HPDE6-E6E7 (cell line): ENCODE results near the gene EIF4E3.

Experiments used
- DNase-seq: peaks from one replicate; pipeline ENCODE4 v3.0.0; 2011; ENCODE audit warnings: missing footprints; ENCODE audit errors: extremely low spot score

EIF4E3 gene

GRCh38 chr3:71647751-71648150 lies 77.5 kb downstream of the EIF4E3 start:
- DNase-seq, result no peak

- DNase-seq, result no peak
Observed at GRCh38 chr3:71646971-71647370, 78.2 kb downstream of the EIF4E3 start.

GRCh38 chr3:71645140-71645539 lies 80.1 kb downstream of the EIF4E3 start:
- DNase-seq, result no peak

GRCh38 chr3:71641674-71642073 lies 83.5 kb downstream of the EIF4E3 start:
- no peak for DNase-seq

- DNase-seq, result no peak
Observed at GRCh38 chr3:71640331-71640983, 84.7 kb downstream of the EIF4E3 start.

GRCh38 chr3:71636482-71636881 lies 88.7 kb downstream of the EIF4E3 start:
- no peak for DNase-seq

- no peak for DNase-seq
Observed at GRCh38 chr3:71636001-71636400, 89.2 kb downstream of the EIF4E3 start.

- DNase-seq, result no peak
Observed at GRCh38 chr3:71634671-71635070, 90.5 kb downstream of the EIF4E3 start.

GRCh38 chr3:71629711-71630110 lies 95.5 kb downstream of the EIF4E3 start:
- DNase-seq, result no peak

GRCh38 chr3:71629289-71629688 lies 95.9 kb downstream of the EIF4E3 start:
- DNase-seq, result no peak

GRCh38 chr3:71628522-71628921 lies 96.7 kb downstream of the EIF4E3 start:
- DNase-seq, result no peak

- DNase-seq, result no peak
Observed at GRCh38 chr3:71625676-71626075, 99.5 kb downstream of the EIF4E3 start.
